ENCODE data around the gene ZC3H12C. TPM values are rescaled to one million over a fixed set of nuclear protein-coding genes. Genes with fewer than 3 reads are reported as not detected.

The ZC3H12C gene
- total RNA-seq, 1 donor, result 2.2 TPM

DNA sequence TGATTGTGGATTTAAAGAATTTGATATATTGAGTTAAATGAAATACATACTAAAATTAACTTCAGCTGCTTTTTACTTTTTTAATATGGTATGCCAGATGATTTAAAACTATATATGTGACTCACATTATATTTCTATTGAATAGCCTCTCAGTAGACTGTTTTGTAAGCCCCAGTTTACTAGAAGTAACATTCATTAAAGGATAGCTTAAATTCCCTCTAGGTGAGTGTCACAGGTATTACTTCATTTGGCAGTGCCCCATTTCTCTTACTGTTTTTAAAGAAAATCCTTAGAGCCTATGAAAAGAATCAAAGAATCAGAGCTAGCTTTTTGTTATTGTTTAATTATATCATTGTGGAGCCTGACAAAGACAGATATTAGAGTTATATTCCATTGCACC lies 48.6 kb downstream of the ZC3H12C start:
- no peak overlapping the region for H3K4me3 ChIP-seq (ENCODE audit: low read length)
- no peaks in the 10 kb centered on the region for H3K9me3 ChIP-seq (ENCODE audit: low read depth, low read length)
- no peaks in the 10 kb centered on the region for H3K27me3 ChIP-seq (ENCODE audit: insufficient read depth, low read length)
- no peaks in the 10 kb centered on the region for H3K4me1 ChIP-seq (ENCODE audit: insufficient read depth, low read length)

DNA sequence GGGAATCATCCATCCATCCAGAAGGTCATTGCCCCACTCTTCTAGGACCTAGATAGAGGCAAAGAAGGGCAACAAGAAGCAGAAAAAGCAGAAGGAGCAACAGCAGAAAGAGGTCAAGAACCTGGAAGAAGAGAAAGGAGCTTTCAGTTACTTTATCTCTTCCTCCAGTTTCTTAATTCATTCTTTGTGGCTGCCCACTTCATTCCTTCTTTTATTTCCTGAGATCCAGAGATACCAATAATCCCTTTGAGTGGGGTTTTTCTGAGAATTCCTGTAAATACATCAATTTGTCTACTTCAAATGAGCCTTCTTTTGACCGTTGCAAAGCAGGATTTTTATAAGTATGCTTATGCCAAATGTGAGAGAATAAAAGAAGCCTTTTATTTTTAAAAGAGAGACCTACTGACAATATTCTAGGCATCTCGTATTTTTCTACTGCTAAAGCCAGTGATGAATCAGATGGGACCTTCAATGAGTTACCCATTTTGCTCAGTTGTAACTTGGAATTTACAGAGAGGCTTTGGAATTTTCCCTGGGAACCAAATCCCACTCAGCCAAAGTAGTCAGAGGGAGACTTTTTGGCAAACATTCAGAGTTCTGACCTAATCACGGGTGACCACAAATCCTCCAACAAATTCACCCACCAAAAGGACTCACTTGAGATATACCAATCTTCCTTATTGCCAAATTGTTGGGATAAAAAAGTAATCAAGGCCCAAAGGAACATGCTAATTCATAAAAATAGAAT lies 54.9 kb downstream of the ZC3H12C start:
- no peak overlapping the region for H3K4me3 ChIP-seq (ENCODE audit: low read length)
- H3K4me1 ChIP-seq (ENCODE audit: insufficient read depth, low read length), result peaks cover 7% of the 10 kb centered on the region
- no peaks in the 10 kb centered on the region for H3K9me3 ChIP-seq (ENCODE audit: low read depth, low read length)
- no peaks in the 10 kb centered on the region for H3K27me3 ChIP-seq (ENCODE audit: insufficient read depth, low read length)

GRCh38 chr11:110148775-110149744 lies 55.9 kb downstream of the ZC3H12C start:
- peaks cover 7% of the 10 kb centered on the region for H3K4me1 ChIP-seq (ENCODE audit: insufficient read depth, low read length)
- H3K4me3 ChIP-seq (ENCODE audit: low read length), result no peak overlapping the region
- H3K27me3 ChIP-seq (ENCODE audit: insufficient read depth, low read length), result no peaks in the 10 kb centered on the region
- no peaks in the 10 kb centered on the region for H3K9me3 ChIP-seq (ENCODE audit: low read depth, low read length)

GRCh38 chr11:110152199-110152598 lies 59.0 kb downstream of the ZC3H12C start:
- Histone ChIP-seq H3K9me3 (ENCODE audit: low read depth, low read length) (no peaks in the 10 kb centered on the region), H3K4me1 (ENCODE audit: insufficient read depth, low read length) (peaks cover 7% of the 10 kb centered on the region), H3K4me3 (ENCODE audit: low read length) (no peak overlapping the region), H3K27me3 (ENCODE audit: insufficient read depth, low read length) (no peaks in the 10 kb centered on the region)

- no peaks in the 10 kb centered on the region for H3K9me3 ChIP-seq (ENCODE audit: low read depth, low read length)
- no peak overlapping the region for H3K4me3 ChIP-seq (ENCODE audit: low read length)
- H3K4me1 ChIP-seq (ENCODE audit: insufficient read depth, low read length), result peaks cover 5% of the 10 kb centered on the region
- no peaks in the 10 kb centered on the region for H3K27me3 ChIP-seq (ENCODE audit: insufficient read depth, low read length)
Observed at GRCh38 chr11:110153474-110153873, 60.3 kb downstream of the ZC3H12C start.

DNA sequence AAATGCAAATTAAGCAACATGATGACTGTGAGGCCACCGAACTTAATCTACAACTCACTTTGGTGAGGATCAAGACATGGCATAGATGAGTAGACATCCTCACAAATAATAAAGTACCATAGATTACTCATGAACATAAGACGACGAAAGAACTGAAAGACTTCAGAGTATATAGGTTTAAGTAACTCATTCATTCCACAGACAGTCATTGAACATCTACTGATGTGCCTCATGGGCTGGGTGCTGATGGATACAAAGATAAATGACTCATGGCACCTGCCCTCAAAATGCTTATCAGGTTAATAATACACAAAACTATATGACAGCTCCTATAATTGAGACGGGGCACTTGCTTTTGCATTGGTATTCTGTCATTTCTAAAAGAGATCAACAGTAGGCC lies 63.3 kb downstream of the ZC3H12C start:
- H3K27me3 ChIP-seq (ENCODE audit: insufficient read depth, low read length), result no peaks in the 10 kb centered on the region

GRCh38 chr11:110158317-110159200 lies 65.4 kb downstream of the ZC3H12C start:
- no peaks in the 10 kb centered on the region for H3K9me3 ChIP-seq (ENCODE audit: low read depth, low read length)
- H3K4me1 ChIP-seq (ENCODE audit: insufficient read depth, low read length), result no peaks in the 10 kb centered on the region
- H3K27me3 ChIP-seq (ENCODE audit: insufficient read depth, low read length), result no peaks in the 10 kb centered on the region
- H3K4me3 ChIP-seq (ENCODE audit: low read length), result no peak overlapping the region

More for the DNA sequence above, 63.3 kb downstream of the ZC3H12C start:
- Histone ChIP-seq H3K9me3 (ENCODE audit: low read depth, low read length) (no peaks in the 10 kb centered on the region), H3K4me1 (ENCODE audit: insufficient read depth, low read length) (no peaks in the 10 kb centered on the region), H3K4me3 (ENCODE audit: low read length) (no peak overlapping the region)

GRCh38 chr11:110159476-110159875 lies 66.3 kb downstream of the ZC3H12C start:
- no peaks in the 10 kb centered on the region for H3K9me3 ChIP-seq (ENCODE audit: low read depth, low read length)
- no peaks in the 10 kb centered on the region for H3K4me1 ChIP-seq (ENCODE audit: insufficient read depth, low read length)
- H3K27me3 ChIP-seq (ENCODE audit: insufficient read depth, low read length), result no peaks in the 10 kb centered on the region
- H3K4me3 ChIP-seq (ENCODE audit: low read length), result no peak overlapping the region

- no peaks in the 10 kb centered on the region for H3K27me3 ChIP-seq (ENCODE audit: insufficient read depth, low read length)
- no peak overlapping the region for H3K4me3 ChIP-seq (ENCODE audit: low read length)
- H3K4me1 ChIP-seq (ENCODE audit: insufficient read depth, low read length), result no peaks in the 10 kb centered on the region
- no peaks in the 10 kb centered on the region for H3K9me3 ChIP-seq (ENCODE audit: low read depth, low read length)
Observed at GRCh38 chr11:110160016-110160415, 66.8 kb downstream of the ZC3H12C start.

GRCh38 chr11:110160437-110160836 lies 67.2 kb downstream of the ZC3H12C start:
- Histone ChIP-seq H3K4me1 (ENCODE audit: insufficient read depth, low read length) (no peaks in the 10 kb centered on the region), H3K9me3 (ENCODE audit: low read depth, low read length) (no peaks in the 10 kb centered on the region), H3K27me3 (ENCODE audit: insufficient read depth, low read length) (no peaks in the 10 kb centered on the region), H3K4me3 (ENCODE audit: low read length) (no peak overlapping the region)

GRCh38 chr11:110161061-110161460 lies 67.9 kb downstream of the ZC3H12C start:
- Histone ChIP-seq H3K27me3 (ENCODE audit: insufficient read depth, low read length) (no peaks in the 10 kb centered on the region), H3K9me3 (ENCODE audit: low read depth, low read length) (no peaks in the 10 kb centered on the region)

GRCh38 chr11:110162216-110162615 lies 69.0 kb downstream of the ZC3H12C start:
- Histone ChIP-seq H3K4me3 (ENCODE audit: low read length) (no peak overlapping the region), H3K4me1 (ENCODE audit: insufficient read depth, low read length) (no peaks in the 10 kb centered on the region), H3K9me3 (ENCODE audit: low read depth, low read length) (no peaks in the 10 kb centered on the region), H3K27me3 (ENCODE audit: insufficient read depth, low read length) (no peaks in the 10 kb centered on the region)

More at GRCh38 chr11:110161061-110161460, 67.9 kb downstream of the ZC3H12C start:
- H3K4me1 ChIP-seq (ENCODE audit: insufficient read depth, low read length), result no peaks in the 10 kb centered on the region
- H3K4me3 ChIP-seq (ENCODE audit: low read length), result no peak overlapping the region

GRCh38 chr11:110165039-110165925 lies 72.1 kb downstream of the ZC3H12C start:
- H3K4me3 ChIP-seq (ENCODE audit: low read length), result no peak overlapping the region
- H3K9me3 ChIP-seq (ENCODE audit: low read depth, low read length), result no peaks in the 10 kb centered on the region
- H3K4me1 ChIP-seq (ENCODE audit: insufficient read depth, low read length), result no peaks in the 10 kb centered on the region
- no peaks in the 10 kb centered on the region for H3K27me3 ChIP-seq (ENCODE audit: insufficient read depth, low read length)

Data from mononuclear cell (primary cell).